NCI-H345 (cell line): ENCODE measurements around the gene EYS.
"Not testable (repeated sequence)": the region's sequence is repeated elsewhere in the genome, so short reads cannot be mapped to it uniquely, and the experiment has no call there.

Source experiments
- DNase-seq: peaks from one replicate; lab custom pipeline; 2025; lab: John Stamatoyannopoulos, UW

EYS gene

DNA sequence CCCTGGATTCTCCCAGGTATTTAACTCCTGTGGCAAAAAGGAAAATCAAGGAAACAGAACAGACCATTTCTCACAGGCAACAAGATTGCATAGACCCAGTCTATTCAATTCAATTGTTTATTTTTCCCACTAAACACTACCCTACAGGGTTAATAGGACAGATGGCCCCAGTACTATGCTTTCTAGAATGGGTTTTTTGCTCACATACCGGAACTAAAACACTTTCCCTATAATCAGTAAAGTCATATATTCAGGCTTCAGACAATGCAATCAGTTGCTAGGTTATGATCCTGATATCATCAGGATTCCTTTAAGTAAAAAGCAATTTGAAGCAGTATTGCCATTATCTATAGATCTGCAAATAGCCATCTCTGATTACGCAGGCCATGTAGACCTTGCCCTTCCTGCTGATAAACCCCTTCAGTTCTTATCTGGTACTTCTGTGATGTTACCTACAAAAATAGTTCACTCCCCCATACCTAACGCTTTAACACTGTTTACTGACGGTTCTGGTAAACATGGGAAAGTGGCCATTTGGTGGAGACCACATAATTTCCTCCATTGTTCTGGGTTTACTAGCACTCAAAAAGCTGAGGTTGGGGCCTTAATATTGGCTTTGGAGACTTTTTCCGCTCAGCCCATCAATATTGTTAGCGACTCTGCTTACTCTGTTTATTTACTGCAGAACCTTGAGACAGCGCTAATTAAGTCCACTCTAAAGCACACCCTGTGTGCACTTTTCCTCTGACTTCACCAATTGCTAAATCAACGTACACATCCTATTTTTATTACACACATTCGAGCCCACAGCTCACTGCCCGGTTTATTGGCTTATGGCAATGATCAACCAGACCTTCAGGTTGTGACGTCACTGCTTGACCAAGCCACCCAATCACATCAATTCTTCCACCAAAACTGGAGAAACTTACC is 1405.5 kb downstream of the EYS start:
- no peak for DNase-seq

DNA sequence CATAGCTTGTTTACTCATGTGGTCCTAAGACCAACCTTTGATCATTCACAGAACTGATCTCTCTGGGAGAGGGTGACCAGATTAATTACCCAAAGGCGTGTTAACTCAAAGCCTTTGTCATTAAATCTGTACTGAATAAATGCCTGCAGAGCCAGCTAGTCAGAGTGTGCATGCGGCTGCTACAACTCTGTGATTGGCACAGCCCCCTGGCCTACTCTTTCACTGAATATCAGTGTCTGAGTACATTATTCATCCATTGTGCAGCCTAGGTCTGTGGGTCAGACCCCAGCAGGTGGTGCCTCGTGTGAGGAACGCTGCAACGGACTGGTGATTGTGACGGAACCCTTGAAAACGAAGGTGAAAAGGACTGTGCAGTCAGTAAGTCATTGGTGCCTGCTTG is 1407.8 kb downstream of the EYS start:
- no peak for DNase-seq

GRCh38 chr6:64294034-64294433 is 1413.0 kb downstream of the EYS start:
- DNase-seq: no peak

GRCh38 chr6:64293298-64293697 is 1413.7 kb downstream of the EYS start:
- no peak for DNase-seq

- no peak for DNase-seq
Measured at GRCh38 chr6:64290867-64291266, 1416.2 kb downstream of the EYS start.

GRCh38 chr6:64289931-64290330 is 1417.1 kb downstream of the EYS start:
- no peak for DNase-seq

DNA sequence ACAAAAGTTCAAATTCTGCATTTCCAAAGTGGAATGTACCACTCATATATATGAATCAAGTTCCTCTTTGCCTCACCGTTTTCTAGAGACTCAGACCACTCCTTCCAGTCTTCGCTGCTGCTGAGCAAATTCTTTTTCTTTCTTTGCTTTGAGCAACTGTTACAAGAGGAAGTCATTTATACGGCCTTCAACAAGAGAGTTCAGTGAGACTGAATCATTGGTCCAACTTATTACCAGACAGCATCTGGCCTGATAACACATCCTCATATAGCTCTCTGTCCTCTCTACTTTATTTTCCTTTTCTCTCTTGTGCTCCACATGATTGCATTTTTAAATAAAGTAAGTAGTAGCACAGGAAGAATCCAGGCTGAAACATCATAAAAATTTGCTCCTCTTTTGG is 1418.7 kb downstream of the EYS start:
- no peak for DNase-seq

DNA sequence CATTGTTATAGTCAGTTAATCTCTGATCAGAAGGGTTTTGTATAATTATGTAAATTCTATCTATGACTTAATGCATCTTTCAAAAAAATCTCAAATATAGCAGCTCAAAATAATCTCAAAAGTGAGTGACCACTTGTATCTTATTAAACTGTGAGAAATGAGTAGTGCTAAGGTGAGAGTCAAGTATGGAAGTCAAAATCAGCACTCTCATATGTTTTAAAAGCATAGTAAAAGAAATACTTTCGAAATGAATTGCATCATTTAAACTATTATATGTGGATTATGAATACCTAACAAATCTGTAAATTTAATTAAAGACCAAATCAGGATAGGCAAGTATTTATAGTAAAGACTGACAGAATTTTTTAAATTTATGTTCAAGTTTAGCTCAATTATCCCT is 1425.9 kb downstream of the EYS start:
- DNase-seq: no peak

DNA sequence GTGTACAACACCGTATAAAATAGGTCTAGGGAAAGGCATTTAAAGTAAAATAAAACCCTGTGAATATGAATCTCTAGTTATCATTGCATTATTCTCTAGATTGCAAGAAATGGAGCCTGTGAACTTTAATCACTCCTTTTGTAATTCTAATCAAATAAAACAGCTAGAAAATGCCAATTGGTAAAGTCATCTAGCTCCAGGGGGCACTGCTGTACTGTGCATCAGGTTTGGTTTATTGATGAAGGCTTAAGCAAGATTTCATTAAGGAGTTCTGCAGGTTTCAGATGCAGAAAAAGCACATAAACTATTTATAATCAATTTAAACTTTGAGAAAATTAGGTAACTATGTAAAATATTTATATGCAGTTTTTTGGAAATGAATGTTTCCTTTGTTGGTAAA is 1426.5 kb downstream of the EYS start:
- DNase-seq: peak; percentile 35

GRCh38 chr6:64270083-64270482 is 1436.9 kb downstream of the EYS start:
- no peak for DNase-seq

DNA sequence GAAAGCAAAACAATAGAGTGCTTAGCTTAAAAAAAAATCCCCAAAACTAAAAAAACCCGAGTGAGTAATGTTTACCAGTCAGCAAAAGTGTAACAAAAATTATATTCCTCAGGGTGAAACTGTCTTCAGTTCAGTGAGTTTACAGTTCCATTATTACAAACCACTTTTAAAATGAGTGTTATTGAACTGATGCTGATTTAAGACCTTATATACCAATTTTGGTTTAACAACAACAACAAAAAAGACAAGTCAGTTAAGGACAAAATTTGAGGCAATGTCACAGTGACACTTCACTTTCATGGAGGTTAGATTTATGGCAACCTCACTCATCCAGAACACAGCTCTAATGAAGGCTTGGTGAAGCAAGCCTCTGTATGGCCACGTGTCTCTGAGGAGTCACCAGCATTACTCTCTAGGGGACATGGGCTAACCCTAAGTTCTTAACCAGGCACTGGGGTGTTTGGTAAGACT is 1440.6 kb downstream of the EYS start:
- DNase-seq: no peak

DNA sequence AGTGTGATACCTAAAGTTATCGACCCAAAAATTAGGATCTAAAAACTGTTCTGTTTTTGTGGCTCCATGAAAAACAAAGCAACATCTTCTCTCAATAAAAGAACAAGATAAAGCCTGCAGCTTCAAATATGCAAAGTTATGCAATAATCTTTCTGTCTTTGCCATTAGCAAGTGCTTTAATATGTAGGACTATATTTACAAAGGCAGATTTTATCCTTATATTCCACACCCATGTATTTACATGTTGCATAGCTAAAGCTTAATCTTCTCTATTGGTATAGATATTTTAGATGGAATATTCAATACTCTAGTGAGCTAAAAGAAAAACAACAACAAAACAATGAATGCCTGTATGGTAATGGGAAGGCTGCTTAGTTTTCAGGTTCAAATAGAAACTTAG is 1443.2 kb downstream of the EYS start:
- DNase-seq: no peak

GRCh38 chr6:64259372-64259771 is 1447.7 kb downstream of the EYS start:
- no peak for DNase-seq

DNA sequence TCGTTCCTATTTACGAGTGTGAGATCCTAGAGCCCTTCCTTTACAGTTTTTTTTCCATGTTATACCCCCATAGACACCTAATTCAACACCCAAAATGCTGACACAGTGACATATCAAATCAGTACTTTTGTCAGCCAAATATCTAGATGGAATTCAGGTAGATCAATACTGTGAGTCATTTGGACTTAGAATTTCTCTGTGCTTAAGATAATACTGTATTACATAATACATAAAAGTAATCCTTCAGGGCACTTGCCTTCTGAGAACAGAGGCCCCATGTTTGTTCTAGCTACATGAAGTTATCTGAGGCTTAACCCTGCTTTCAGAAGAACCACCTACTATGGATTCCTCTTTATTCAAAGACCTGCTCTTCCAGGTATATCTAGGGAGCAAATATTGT is 1448.3 kb downstream of the EYS start:
- no peak for DNase-seq

DNA sequence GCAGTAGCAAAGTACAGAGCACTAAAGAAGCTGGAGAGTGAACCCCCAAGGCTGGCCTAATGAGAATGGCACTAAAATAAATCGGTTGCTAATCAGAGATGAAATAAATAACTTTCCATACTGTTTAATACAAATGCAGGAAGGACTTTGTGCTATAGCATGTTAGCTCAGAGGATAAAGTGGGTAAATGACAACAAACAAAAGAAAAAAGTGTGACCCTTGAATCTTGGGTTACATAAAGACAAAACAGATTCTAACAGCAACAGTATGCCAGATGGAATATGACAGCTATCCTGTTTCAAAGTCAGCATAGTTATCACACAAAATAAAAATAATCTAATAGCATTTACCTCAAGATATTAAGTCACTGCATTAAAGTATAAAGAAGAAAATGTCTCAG is 1448.7 kb downstream of the EYS start:
- DNase-seq: no peak

- DNase-seq: no peak
Measured at GRCh38 chr6:64257586-64257985, 1449.4 kb downstream of the EYS start.

- DNase-seq: peak; percentile 73
Measured at GRCh38 chr6:64256483-64256882, 1450.5 kb downstream of the EYS start.

DNA sequence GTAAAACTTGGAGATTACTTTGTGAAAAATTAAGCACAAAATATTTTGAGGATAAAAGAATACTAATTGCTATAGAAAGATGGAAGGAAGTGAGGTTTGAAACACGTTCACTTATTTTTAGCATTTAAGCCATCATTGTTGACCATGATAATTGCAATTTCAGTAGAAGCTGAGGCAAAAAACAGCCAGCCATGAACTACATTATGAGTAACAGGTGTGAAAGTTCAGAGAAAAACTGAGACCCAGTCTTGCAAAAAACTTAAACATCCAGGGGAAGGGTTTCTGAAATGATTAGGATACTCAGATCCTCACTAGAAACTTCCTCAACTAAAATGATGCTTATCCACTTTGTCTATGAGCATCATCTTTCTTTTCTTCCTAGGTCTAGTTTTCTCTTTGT is 1452.0 kb downstream of the EYS start:
- DNase-seq: no peak

- peak; percentile 35 for DNase-seq
Measured at GRCh38 chr6:64254558-64254957, 1452.5 kb downstream of the EYS start.

GRCh38 chr6:64252256-64252655 is 1454.8 kb downstream of the EYS start:
- no peak for DNase-seq

- no peak for DNase-seq
Measured at GRCh38 chr6:64250126-64250525, 1456.9 kb downstream of the EYS start.

GRCh38 chr6:64249115-64249514 is 1457.9 kb downstream of the EYS start:
- DNase-seq: no peak

DNA sequence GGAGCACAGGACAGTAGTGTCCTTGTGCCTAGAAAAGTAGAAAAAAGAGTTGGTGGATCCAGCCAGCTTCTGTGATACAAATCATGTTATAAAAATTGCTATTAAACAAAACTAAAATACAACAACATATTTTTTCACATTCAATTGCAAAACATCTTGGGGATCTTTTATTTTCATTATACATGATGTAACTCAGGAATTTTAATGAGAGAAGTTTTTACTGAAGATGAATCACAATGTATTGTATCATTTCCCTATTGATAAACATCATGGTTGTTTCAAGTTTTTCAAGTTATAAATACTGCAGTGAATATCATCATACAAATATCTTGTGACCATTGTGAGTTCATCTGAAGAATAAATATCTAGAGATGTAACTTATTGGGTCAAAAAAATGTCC is 1463.4 kb downstream of the EYS start:
- DNase-seq: no peak

DNA sequence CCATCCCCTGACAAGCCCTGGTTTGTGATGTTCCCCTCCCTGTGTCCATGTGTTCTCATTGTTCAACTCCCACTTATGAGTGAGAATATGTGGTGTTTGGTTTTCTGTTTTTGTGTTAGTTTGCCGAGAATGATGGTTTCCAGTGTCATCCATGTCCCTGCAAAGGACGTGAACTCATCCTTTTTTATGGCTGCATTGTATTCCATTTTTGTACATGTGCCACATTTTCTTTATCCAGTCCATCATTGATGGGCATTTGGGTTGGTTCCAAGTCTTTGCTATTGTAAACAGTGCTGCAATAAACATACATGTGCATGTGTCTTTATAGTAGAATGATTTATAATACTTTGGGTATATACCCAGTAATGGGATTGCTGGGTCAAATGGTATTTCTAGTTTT is 1468.1 kb downstream of the EYS start:
- not testable (repeated sequence) for DNase-seq
